ENCODE data around the gene MB.

The MB gene

DNA sequence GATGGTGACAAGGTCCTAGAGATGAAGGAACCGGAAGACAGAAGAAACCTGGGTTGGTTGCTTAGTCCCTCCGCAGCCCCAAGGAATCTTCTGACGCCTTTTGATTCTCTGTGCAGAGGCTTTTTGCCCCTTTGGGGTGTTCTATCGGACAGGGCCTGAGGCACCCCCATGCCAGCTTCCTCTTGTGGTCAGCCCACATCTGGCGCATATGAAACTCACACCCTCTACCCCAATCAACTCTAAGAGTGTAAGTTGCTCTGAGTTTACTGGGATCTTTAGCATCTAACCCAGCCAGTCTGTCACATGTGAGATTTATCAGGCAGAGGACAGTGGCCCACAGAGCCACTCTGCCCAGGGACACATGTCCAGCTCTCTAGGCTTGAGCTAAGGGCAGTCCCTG is 59.1 kb downstream of the MB start:
- Histone ChIP-seq H3K4me3 (ENCODE audit: low read depth, low read length) (no peak overlapping the region), H3K36me3 (ENCODE audit: control insufficient read depth, insufficient read depth, low read length) (no peaks in the 10 kb centered on the region), H3K9ac (ENCODE audit: low read depth, low read length) (no peak overlapping the region), H3K4me1 (ENCODE audit: control insufficient read depth, insufficient read depth, low read length) (peaks cover 3% of the 10 kb centered on the region), H3K27ac (ENCODE audit: low read depth, low read length) (no peak overlapping the region), H3K27me3 (ENCODE audit: control insufficient read depth, insufficient read depth, low read length) (no peaks in the 10 kb centered on the region), H3K9me3 (ENCODE audit: control insufficient read depth, insufficient read depth, low read length) (no peaks in the 10 kb centered on the region)

Data from HUES48 (cell line).